Measurements from ENCODE around the gene STX12.

- TF ChIP-seq POLR2A (IDR thresholded peaks at IDR 0.05; ENCODE audit: low read length) (no peak), GATA1 (IDR thresholded peaks at IDR 0.05; ENCODE audit: low read depth, low read length) (no peak)
Observed at GRCh38 chr1:27787895-27788294, 14.9 kb downstream of the STX12 start.
